Measurements from ENCODE around the gene ZNF385B. TPM values are rescaled to one million over a fixed set of nuclear protein-coding genes. Genes with fewer than 3 reads are reported as not detected.
A peak's percentile ranks its signal among the peaks of the same experiment; 100 is the strongest.
"Not testable (repeated sequence)": the region's sequence is repeated elsewhere in the genome, so short reads cannot be mapped to it uniquely, and the experiment has no call there.

The ZNF385B gene
- 1.0 TPM for total RNA-seq

- Histone ChIP-seq H3K9ac (ENCODE audit: low read depth in 1 of 3, low read length in 3 of 3) (peak within 1 kb of the TSS; percentile 46 to 88 (median 83)), H3K36me3 (ENCODE audit: control insufficient read depth in 3 of 3, insufficient read depth in 3 of 3, low read length in 3 of 3) (no peaks in the 10 kb centered on the region), H3K4me1 (ENCODE audit: control insufficient read depth in 3 of 3, insufficient read depth in 3 of 3, low read length in 3 of 3) (peaks cover 10 to 16% (median 12%) of the 10 kb centered on the region in 3 donors), H3K4me3 (ENCODE audit: low read length in 3 of 3) (peak within 1 kb of the TSS; percentile 71 to 81 (median 79)), H3K9me3 (ENCODE audit: control insufficient read depth in 3 of 3, low read length in 3 of 3) (no peaks in the 10 kb centered on the region), H3K27me3 (ENCODE audit: control insufficient read depth in 3 of 3, insufficient read depth in 3 of 3, low read length in 3 of 3) (peaks cover 0 to 4% (median 3%) of the 10 kb centered on the region in 3 donors), H3K27ac (ENCODE audit: low read depth, low read length) (peak within 1 kb of the TSS; percentile 48)
These were observed at the start of gene ZNF385B for GRCh38 chr2:179861416-179862067. ZNF385B (minus strand) TSS chr2:179861612.

- no peak overlapping the region for H3K9ac ChIP-seq (ENCODE audit: low read depth in 1 of 3, low read length in 3 of 3)
- H3K36me3 ChIP-seq (ENCODE audit: control insufficient read depth in 3 of 3, insufficient read depth in 3 of 3, low read length in 3 of 3): no peaks in the 10 kb centered on the region
- H3K27me3 ChIP-seq (ENCODE audit: control insufficient read depth in 3 of 3, insufficient read depth in 3 of 3, low read length in 3 of 3): no peaks in the 10 kb centered on the region
- H3K4me1 ChIP-seq (ENCODE audit: control insufficient read depth in 3 of 3, insufficient read depth in 3 of 3, low read length in 3 of 3): no peaks in the 10 kb centered on the region
- H3K27ac ChIP-seq (ENCODE audit: low read depth, low read length): no peak overlapping the region
- no peak overlapping the region for H3K4me3 ChIP-seq (ENCODE audit: low read length in 3 of 3)
- H3K9me3 ChIP-seq (ENCODE audit: control insufficient read depth in 3 of 3, low read length in 3 of 3): no peaks in the 10 kb centered on the region
These were observed 49.3 kb upstream of the ZNF385B start for GRCh38 chr2:179910735-179911113.

GRCh38 chr2:179909845-179910734 lies 48.7 kb upstream of the ZNF385B start:
- no peak overlapping the region for H3K4me3 ChIP-seq (ENCODE audit: low read length in 3 of 3)
- H3K9me3 ChIP-seq (ENCODE audit: control insufficient read depth in 3 of 3, low read length in 3 of 3): no peaks in the 10 kb centered on the region
- H3K9ac ChIP-seq (ENCODE audit: low read depth in 1 of 3, low read length in 3 of 3): no peak overlapping the region
- H3K4me1 ChIP-seq (ENCODE audit: control insufficient read depth in 3 of 3, insufficient read depth in 3 of 3, low read length in 3 of 3): no peaks in the 10 kb centered on the region
- H3K27ac ChIP-seq (ENCODE audit: low read depth, low read length): no peak overlapping the region
- no peaks in the 10 kb centered on the region for H3K27me3 ChIP-seq (ENCODE audit: control insufficient read depth in 3 of 3, insufficient read depth in 3 of 3, low read length in 3 of 3)
- no peaks in the 10 kb centered on the region for H3K36me3 ChIP-seq (ENCODE audit: control insufficient read depth in 3 of 3, insufficient read depth in 3 of 3, low read length in 3 of 3)

GRCh38 chr2:179900655-179901054 lies 39.2 kb upstream of the ZNF385B start:
- Histone ChIP-seq H3K9me3 (ENCODE audit: control insufficient read depth in 3 of 3, low read length in 3 of 3) (no peaks in the 10 kb centered on the region), H3K4me1 (ENCODE audit: control insufficient read depth in 3 of 3, insufficient read depth in 3 of 3, low read length in 3 of 3) (no peaks in the 10 kb centered on the region), H3K36me3 (ENCODE audit: control insufficient read depth in 3 of 3, insufficient read depth in 3 of 3, low read length in 3 of 3) (no peaks in the 10 kb centered on the region), H3K9ac (ENCODE audit: low read depth in 1 of 3, low read length in 3 of 3) (no peak overlapping the region), H3K27me3 (ENCODE audit: control insufficient read depth in 3 of 3, insufficient read depth in 3 of 3, low read length in 3 of 3) (no peaks in the 10 kb centered on the region), H3K4me3 (ENCODE audit: low read length in 3 of 3) (no peak overlapping the region), H3K27ac (ENCODE audit: low read depth, low read length) (no peak overlapping the region)

GRCh38 chr2:179899666-179900065 lies 38.3 kb upstream of the ZNF385B start:
- H3K9ac ChIP-seq (ENCODE audit: low read depth in 1 of 3, low read length in 3 of 3): no peak overlapping the region
- H3K27me3 ChIP-seq (ENCODE audit: control insufficient read depth in 3 of 3, insufficient read depth in 3 of 3, low read length in 3 of 3): no peaks in the 10 kb centered on the region
- no peak overlapping the region for H3K27ac ChIP-seq (ENCODE audit: low read depth, low read length)
- H3K4me3 ChIP-seq (ENCODE audit: low read length in 3 of 3): no peak overlapping the region
- no peaks in the 10 kb centered on the region for H3K36me3 ChIP-seq (ENCODE audit: control insufficient read depth in 3 of 3, insufficient read depth in 3 of 3, low read length in 3 of 3)
- H3K9me3 ChIP-seq (ENCODE audit: control insufficient read depth in 3 of 3, low read length in 3 of 3): no peaks in the 10 kb centered on the region
- H3K4me1 ChIP-seq (ENCODE audit: control insufficient read depth in 3 of 3, insufficient read depth in 3 of 3, low read length in 3 of 3): no peaks in the 10 kb centered on the region

- H3K9me3 ChIP-seq (ENCODE audit: control insufficient read depth in 3 of 3, low read length in 3 of 3): no peaks in the 10 kb centered on the region
- H3K9ac ChIP-seq (ENCODE audit: low read depth in 1 of 3, low read length in 3 of 3): no peak overlapping the region
- no peaks in the 10 kb centered on the region for H3K36me3 ChIP-seq (ENCODE audit: control insufficient read depth in 3 of 3, insufficient read depth in 3 of 3, low read length in 3 of 3)
- no peak overlapping the region for H3K27ac ChIP-seq (ENCODE audit: low read depth, low read length)
- H3K4me3 ChIP-seq (ENCODE audit: low read length in 3 of 3): no peak overlapping the region
- no peaks in the 10 kb centered on the region for H3K4me1 ChIP-seq (ENCODE audit: control insufficient read depth in 3 of 3, insufficient read depth in 3 of 3, low read length in 3 of 3)
- no peaks in the 10 kb centered on the region for H3K27me3 ChIP-seq (ENCODE audit: control insufficient read depth in 3 of 3, insufficient read depth in 3 of 3, low read length in 3 of 3)
These were observed 37.5 kb upstream of the ZNF385B start for GRCh38 chr2:179898873-179899272.

GRCh38 chr2:179893616-179894015 lies 32.2 kb upstream of the ZNF385B start:
- no peaks in the 10 kb centered on the region for H3K27me3 ChIP-seq (ENCODE audit: control insufficient read depth in 3 of 3, insufficient read depth in 3 of 3, low read length in 3 of 3)
- H3K36me3 ChIP-seq (ENCODE audit: control insufficient read depth in 3 of 3, insufficient read depth in 3 of 3, low read length in 3 of 3): no peaks in the 10 kb centered on the region
- no peak overlapping the region for H3K27ac ChIP-seq (ENCODE audit: low read depth, low read length)
- H3K4me3 ChIP-seq (ENCODE audit: low read length in 3 of 3): no peak overlapping the region
- no peaks in the 10 kb centered on the region for H3K9me3 ChIP-seq (ENCODE audit: control insufficient read depth in 3 of 3, low read length in 3 of 3)
- no peak overlapping the region for H3K9ac ChIP-seq (ENCODE audit: low read depth in 1 of 3, low read length in 3 of 3)
- no peaks in the 10 kb centered on the region for H3K4me1 ChIP-seq (ENCODE audit: control insufficient read depth in 3 of 3, insufficient read depth in 3 of 3, low read length in 3 of 3)

GRCh38 chr2:179891237-179891636 lies 29.8 kb upstream of the ZNF385B start:
- Histone ChIP-seq H3K27me3 (ENCODE audit: control insufficient read depth in 3 of 3, insufficient read depth in 3 of 3, low read length in 3 of 3) (no peaks in the 10 kb centered on the region), H3K9ac (ENCODE audit: low read depth in 1 of 3, low read length in 3 of 3) (no peak overlapping the region), H3K27ac (ENCODE audit: low read depth, low read length) (no peak overlapping the region), H3K4me1 (ENCODE audit: control insufficient read depth in 3 of 3, insufficient read depth in 3 of 3, low read length in 3 of 3) (no peaks in the 10 kb centered on the region), H3K9me3 (ENCODE audit: control insufficient read depth in 3 of 3, low read length in 3 of 3) (no peaks in the 10 kb centered on the region), H3K4me3 (ENCODE audit: low read length in 3 of 3) (no peak overlapping the region), H3K36me3 (ENCODE audit: control insufficient read depth in 3 of 3, insufficient read depth in 3 of 3, low read length in 3 of 3) (no peaks in the 10 kb centered on the region)

GRCh38 chr2:179890666-179891065 lies 29.3 kb upstream of the ZNF385B start:
- H3K4me1 ChIP-seq (ENCODE audit: control insufficient read depth in 3 of 3, insufficient read depth in 3 of 3, low read length in 3 of 3): no peaks in the 10 kb centered on the region
- H3K27ac ChIP-seq (ENCODE audit: low read depth, low read length): no peak overlapping the region
- no peaks in the 10 kb centered on the region for H3K27me3 ChIP-seq (ENCODE audit: control insufficient read depth in 3 of 3, insufficient read depth in 3 of 3, low read length in 3 of 3)
- no peak overlapping the region for H3K4me3 ChIP-seq (ENCODE audit: low read length in 3 of 3)
- H3K36me3 ChIP-seq (ENCODE audit: control insufficient read depth in 3 of 3, insufficient read depth in 3 of 3, low read length in 3 of 3): no peaks in the 10 kb centered on the region
- H3K9me3 ChIP-seq (ENCODE audit: control insufficient read depth in 3 of 3, low read length in 3 of 3): no peaks in the 10 kb centered on the region
- H3K9ac ChIP-seq (ENCODE audit: low read depth in 1 of 3, low read length in 3 of 3): no peak overlapping the region

GRCh38 chr2:179888642-179889041 lies 27.2 kb upstream of the ZNF385B start:
- H3K9ac ChIP-seq (ENCODE audit: low read depth in 1 of 3, low read length in 3 of 3); H3K4me3 ChIP-seq (ENCODE audit: low read length in 3 of 3); H3K9me3 ChIP-seq (ENCODE audit: control insufficient read depth in 3 of 3, low read length in 3 of 3); H3K27ac ChIP-seq (ENCODE audit: low read depth, low read length); H3K4me1 ChIP-seq (ENCODE audit: control insufficient read depth in 3 of 3, insufficient read depth in 3 of 3, low read length in 3 of 3); H3K27me3 ChIP-seq (ENCODE audit: control insufficient read depth in 3 of 3, insufficient read depth in 3 of 3, low read length in 3 of 3); H3K36me3 ChIP-seq (ENCODE audit: control insufficient read depth in 3 of 3, insufficient read depth in 3 of 3, low read length in 3 of 3): not testable (repeated sequence)
